K562 (cell line): ENCODE results near the gene DPP9. TPM values are rescaled to one million over a fixed set of nuclear protein-coding genes. Genes with fewer than 3 reads are reported as not detected.

Source experiments
- ATF6 ChIP-seq: sonication (generic); formaldehyde crosslinking; IDR thresholded peaks from 2 replicates; pipeline ENCODE4 v1.4.0; 2020; ENCODE audit warnings: mild to moderate bottlenecking, missing genetic modification reagents
- CBFA2T3 ChIP-seq: fragments of 450-650 bp; IDR thresholded peaks from 2 replicates; pipeline ENCODE4 v1.6.1; 2017
- CBX2 ChIP-seq: fragments of 200-600 bp; sonication (generic); IDR thresholded peaks from one replicate; pipeline ENCODE4 v1.6.1; 2012; ENCODE audit warnings: mild to moderate bottlenecking, low read length, inconsistent platforms; ENCODE audit not compliant: insufficient read depth, poor library complexity, severe bottlenecking
- CCNT2 ChIP-seq: IDR thresholded peaks from 2 replicates; pipeline ENCODE4 v1.6.1; 2011; ENCODE audit warnings: borderline replicate concordance, low read depth, mild to moderate bottlenecking, moderate library complexity, mixed read lengths, low read length; ENCODE audit not compliant: insufficient read length; ENCODE audit errors: extremely low read depth
- DACH1 ChIP-seq: fragments of 450-650 bp; IDR thresholded peaks from 2 replicates; pipeline ENCODE4 v1.6.1; 2018; ENCODE audit not compliant: partially characterized antibody
- HDGF ChIP-seq: fragments of 450-650 bp; IDR thresholded peaks from 2 replicates; pipeline ENCODE4 v1.6.1; 2016
- HNRNPK ChIP-seq: fragments of 200-400 bp; formaldehyde crosslinking; IDR thresholded peaks from one replicate; pipeline ENCODE4 v1.6.1; 2018; ENCODE audit warnings: mild to moderate bottlenecking, low read depth, low read length; ENCODE audit not compliant: poor library complexity, severe bottlenecking
- MAZ ChIP-seq, 2 experiments: fragments of 450-650 bp in 1 of 2; sonication (generic) in 1 of 2; formaldehyde crosslinking; IDR thresholded peaks in 1 of 2; conservative IDR thresholded peaks in 1 of 2; 2 replicates each; pipeline versions ENCODE4 v1.4.0 to v1.5.0; 2020; ENCODE audit warnings: mild to moderate bottlenecking in 1 of 2, missing genetic modification reagents in 1 of 2
- MXD1 ChIP-seq: fragments of 250-450 bp; sonication (Bioruptor Pico); IDR thresholded peaks from 2 replicates; pipeline ENCODE4 v1.8.0; 2021; ENCODE audit warnings: borderline replicate concordance, mild to moderate bottlenecking, moderate library complexity; ENCODE audit not compliant: poor library complexity, severe bottlenecking
- NBN ChIP-seq: fragments of 450-650 bp; IDR thresholded peaks from 2 replicates; pipeline ENCODE4 v1.6.1; 2016; ENCODE audit warnings: low read depth, mild to moderate bottlenecking
- NR4A1 ChIP-seq, 2 experiments: fragments of 250-450 bp in 1 of 2; fragments of 450-650 bp in 1 of 2; sonication (Bioruptor Pico) in 1 of 2; IDR thresholded peaks; 2 replicates each; pipeline versions ENCODE4 v1.4.0 to v1.6.1; 2016 to 2020; ENCODE audit warnings: mild to moderate bottlenecking in 2 of 2, missing compliant biosample characterization in 1 of 2, missing genetic modification characterization in 1 of 2, moderate library complexity in 1 of 2
- ZNF699 ChIP-seq: fragments of 250-450 bp; sonication (Bioruptor Pico); IDR thresholded peaks from 2 replicates; pipeline ENCODE4 v1.8.0; 2021; ENCODE audit warnings: mild to moderate bottlenecking, moderate library complexity; ENCODE audit not compliant: insufficient replicate concordance
- polyA plus RNA-seq, 8 experiments: library from polyadenylated mRNA; depleted of rRNA in 4 of 8; stranded (reverse) in 5 of 8; unstranded in 3 of 8; fragments of >200 nt; fragmentation: Nextera tagmentation in 2 of 8; fragmentation: Illumina TruSeq in 1 of 8; extraction: Ambion mirVana in 2 of 8; extraction: Trizol in 1 of 8; gene quantifications; 2 replicates each; pipeline versions ENCODE4 v1.2.1 to v1.2.3, GENCODE V29; 2011 to 2014; ENCODE audit warnings: inconsistent platforms in 1 of 8, missing spikeins in 1 of 8
- total RNA-seq, 7 experiments: library from RNA; depleted of rRNA in 6 of 7; stranded (reverse); fragments of >200 nt in 6 of 7; fragmentation: Illumina TruSeq in 2 of 7; extraction: Trizol in 2 of 7; gene quantifications; 2 replicates each; pipeline versions ENCODE4 v1.2.1 to v1.2.3, GENCODE V29; 2011 to 2021; ENCODE audit warnings: low replicate concordance in 1 of 7
- TF ChIP-seq, protein P1 (sequence below): fragments of 150-350 bp; conservative IDR thresholded peaks from 2 replicates; pipeline ENCODE4 v1.6.1; 2014; ENCODE audit warnings: low read length
- TF ChIP-seq, protein P2 (sequence below): fragments of 250-450 bp; sonication (Bioruptor Pico); IDR thresholded peaks from 2 replicates; pipeline ENCODE4 v1.4.0; 2020

DPP9 gene
- total and polyA plus RNA-seq, 9 of the 15 experiments (the other 6 are each of a cell fraction or from before 2014, with no cell fraction given): 0.90 to 66.7 (median 24.5) TPM

- TF ChIP-seq NR4A1 (CRISPR knock-in tag; IDR thresholded peaks at IDR 0.05): no peak
- no peak for TF ChIP-seq NR4A1 (tag; IDR thresholded peaks at IDR 0.05)
- peak; percentile 86; the same call in 1 of the 2 replicates for TF ChIP-seq NBN
- TF ChIP-seq, protein P1, sequence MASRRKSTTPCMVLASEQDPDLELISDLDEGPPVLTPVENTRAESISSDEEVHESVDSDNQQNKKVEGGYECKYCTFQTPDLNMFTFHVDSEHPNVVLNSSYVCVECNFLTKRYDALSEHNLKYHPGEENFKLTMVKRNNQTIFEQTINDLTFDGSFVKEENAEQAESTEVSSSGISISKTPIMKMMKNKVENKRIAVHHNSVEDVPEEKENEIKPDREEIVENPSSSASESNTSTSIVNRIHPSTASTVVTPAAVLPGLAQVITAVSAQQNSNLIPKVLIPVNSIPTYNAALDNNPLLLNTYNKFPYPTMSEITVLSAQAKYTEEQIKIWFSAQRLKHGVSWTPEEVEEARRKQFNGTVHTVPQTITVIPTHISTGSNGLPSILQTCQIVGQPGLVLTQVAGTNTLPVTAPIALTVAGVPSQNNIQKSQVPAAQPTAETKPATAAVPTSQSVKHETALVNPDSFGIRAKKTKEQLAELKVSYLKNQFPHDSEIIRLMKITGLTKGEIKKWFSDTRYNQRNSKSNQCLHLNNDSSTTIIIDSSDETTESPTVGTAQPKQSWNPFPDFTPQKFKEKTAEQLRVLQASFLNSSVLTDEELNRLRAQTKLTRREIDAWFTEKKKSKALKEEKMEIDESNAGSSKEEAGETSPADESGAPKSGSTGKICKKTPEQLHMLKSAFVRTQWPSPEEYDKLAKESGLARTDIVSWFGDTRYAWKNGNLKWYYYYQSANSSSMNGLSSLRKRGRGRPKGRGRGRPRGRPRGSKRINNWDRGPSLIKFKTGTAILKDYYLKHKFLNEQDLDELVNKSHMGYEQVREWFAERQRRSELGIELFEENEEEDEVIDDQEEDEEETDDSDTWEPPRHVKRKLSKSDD: 0 out of 2 replicates have a peak, but pooled peaks have one; percentile 49
- peak; percentile 82 for TF ChIP-seq DACH1
- TF ChIP-seq ZNF699: no peak
- TF ChIP-seq, protein P2, sequence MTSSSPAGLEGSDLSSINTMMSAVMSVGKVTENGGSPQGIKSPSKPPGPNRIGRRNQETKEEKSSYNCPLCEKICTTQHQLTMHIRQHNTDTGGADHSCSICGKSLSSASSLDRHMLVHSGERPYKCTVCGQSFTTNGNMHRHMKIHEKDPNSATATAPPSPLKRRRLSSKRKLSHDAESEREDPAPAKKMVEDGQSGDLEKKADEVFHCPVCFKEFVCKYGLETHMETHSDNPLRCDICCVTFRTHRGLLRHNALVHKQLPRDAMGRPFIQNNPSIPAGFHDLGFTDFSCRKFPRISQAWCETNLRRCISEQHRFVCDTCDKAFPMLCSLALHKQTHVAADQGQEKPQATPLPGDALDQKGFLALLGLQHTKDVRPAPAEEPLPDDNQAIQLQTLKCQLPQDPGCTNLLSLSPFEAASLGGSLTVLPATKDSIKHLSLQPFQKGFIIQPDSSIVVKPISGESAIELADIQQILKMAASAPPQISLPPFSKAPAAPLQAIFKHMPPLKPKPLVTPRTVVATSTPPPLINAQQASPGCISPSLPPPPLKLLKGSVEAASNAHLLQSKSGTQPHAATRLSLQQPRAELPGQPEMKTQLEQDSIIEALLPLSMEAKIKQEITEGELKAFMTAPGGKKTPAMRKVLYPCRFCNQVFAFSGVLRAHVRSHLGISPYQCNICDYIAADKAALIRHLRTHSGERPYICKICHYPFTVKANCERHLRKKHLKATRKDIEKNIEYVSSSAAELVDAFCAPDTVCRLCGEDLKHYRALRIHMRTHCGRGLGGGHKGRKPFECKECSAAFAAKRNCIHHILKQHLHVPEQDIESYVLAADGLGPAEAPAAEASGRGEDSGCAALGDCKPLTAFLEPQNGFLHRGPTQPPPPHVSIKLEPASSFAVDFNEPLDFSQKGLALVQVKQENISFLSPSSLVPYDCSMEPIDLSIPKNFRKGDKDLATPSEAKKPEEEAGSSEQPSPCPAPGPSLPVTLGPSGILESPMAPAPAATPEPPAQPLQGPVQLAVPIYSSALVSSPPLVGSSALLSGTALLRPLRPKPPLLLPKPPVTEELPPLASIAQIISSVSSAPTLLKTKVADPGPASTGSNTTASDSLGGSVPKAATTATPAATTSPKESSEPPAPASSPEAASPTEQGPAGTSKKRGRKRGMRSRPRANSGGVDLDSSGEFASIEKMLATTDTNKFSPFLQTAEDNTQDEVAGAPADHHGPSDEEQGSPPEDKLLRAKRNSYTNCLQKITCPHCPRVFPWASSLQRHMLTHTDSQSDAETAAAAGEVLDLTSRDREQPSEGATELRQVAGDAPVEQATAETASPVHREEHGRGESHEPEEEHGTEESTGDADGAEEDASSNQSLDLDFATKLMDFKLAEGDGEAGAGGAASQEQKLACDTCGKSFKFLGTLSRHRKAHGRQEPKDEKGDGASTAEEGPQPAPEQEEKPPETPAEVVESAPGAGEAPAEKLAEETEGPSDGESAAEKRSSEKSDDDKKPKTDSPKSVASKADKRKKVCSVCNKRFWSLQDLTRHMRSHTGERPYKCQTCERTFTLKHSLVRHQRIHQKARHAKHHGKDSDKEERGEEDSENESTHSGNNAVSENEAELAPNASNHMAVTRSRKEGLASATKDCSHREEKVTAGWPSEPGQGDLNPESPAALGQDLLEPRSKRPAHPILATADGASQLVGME (CRISPR knock-in tag): no peak
- TF ChIP-seq CCNT2: no peak
- no peak for TF ChIP-seq CBX2
- no peak for TF ChIP-seq MXD1
- peak in 1 of 2 experiments; percentile 65; a peak in 2 of 4 replicates for TF ChIP-seq MAZ (CRISPR knock-in tag; conservative IDR thresholded peaks at IDR 0.05 in 1 of 2, IDR thresholded peaks at IDR 0.05 in 1 of 2)
- peak; percentile 47 for TF ChIP-seq CBFA2T3
- peak; percentile 99 for TF ChIP-seq HDGF
- 0 out of 2 replicates have a peak, but pooled peaks have one; percentile 65 for TF ChIP-seq ATF6 (CRISPR knock-in tag)
- no peak for TF ChIP-seq HNRNPK
Measured at GRCh38 chr19:4633140-4633967, 90.3 kb downstream of the DPP9 start (continued).
